Nucleus accumbens (tissue), 56 donors: ENCODE measurements around the gene CPAMD8.
"Not testable (repeated sequence)": the region's sequence is repeated elsewhere in the genome, so short reads cannot be mapped to it uniquely, and the experiment has no call there.

ENCODE experiments used
- DNase-seq, 56 donors: peaks; one replicate each; lab custom pipeline; 2025; lab: John Stamatoyannopoulos, UW

Gene CPAMD8

GRCh38 chr19:16880884-16881554 lies 145.6 kb downstream of the CPAMD8 start:
- no peak for DNase-seq

DNA sequence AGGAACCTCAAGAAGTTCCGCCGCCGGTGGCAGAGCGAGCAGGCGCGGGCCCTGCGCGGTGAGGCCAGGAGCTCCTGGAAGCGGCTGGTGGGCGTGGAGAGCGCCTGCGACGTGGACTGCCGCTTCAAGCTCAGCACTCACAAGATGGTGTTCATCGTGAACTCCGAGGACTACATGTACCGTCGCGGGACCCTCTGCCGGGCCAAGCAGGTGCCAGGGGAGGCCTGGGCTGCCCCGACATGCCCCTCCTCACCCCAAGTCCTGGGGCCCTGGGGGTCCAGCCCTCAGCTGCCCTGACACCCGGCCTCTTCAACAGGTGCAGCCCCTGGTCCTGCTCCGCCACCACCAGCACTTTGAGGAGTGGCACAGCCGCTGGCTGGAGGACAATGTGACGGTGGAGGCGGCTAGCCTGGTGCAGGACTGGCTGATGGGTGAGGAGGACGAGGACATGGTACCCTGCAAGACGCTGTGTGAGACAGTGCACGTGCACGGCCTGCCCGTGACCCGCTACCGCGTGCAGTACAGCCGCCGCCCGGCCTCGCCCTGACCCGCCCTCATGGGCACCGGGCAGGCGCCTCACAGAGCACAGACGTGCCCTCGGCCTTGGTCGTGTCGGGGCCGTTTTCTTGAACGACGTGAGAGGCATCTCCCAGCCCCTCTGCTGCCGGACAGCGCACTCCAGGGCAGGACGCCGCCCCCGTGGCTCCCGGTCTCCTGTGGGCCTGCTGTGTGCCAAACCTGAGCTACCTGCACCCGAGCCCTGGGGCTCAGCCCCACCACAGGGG lies 148.2 kb downstream of the CPAMD8 start:
- DNase-seq: no peak

- no peak for DNase-seq
These were observed 149.0 kb downstream of the CPAMD8 start for GRCh38 chr19:16877581-16877980.

GRCh38 chr19:16876904-16877361 lies 149.7 kb downstream of the CPAMD8 start:
- no peak for DNase-seq

GRCh38 chr19:16875584-16876555 lies 150.7 kb downstream of the CPAMD8 start:
- DNase-seq: no peak

DNA sequence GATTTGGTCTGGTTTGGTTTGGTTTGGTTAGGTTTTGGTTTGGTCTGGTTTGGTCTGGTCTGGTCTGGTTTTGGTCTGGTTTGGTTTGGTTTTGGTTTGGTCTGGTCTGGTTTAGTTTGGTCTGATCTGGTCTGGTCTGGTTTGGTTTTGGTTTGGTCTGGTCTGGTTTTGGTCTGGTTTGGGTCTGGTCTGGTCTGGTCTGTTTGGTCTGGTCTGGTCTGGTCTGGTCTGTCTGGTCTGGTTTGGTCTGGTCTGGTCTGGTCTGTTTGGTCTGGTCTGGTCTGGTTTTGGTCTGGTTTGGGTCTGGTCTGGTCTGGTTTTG lies 151.7 kb downstream of the CPAMD8 start:
- not testable (repeated sequence) for DNase-seq

DNA sequence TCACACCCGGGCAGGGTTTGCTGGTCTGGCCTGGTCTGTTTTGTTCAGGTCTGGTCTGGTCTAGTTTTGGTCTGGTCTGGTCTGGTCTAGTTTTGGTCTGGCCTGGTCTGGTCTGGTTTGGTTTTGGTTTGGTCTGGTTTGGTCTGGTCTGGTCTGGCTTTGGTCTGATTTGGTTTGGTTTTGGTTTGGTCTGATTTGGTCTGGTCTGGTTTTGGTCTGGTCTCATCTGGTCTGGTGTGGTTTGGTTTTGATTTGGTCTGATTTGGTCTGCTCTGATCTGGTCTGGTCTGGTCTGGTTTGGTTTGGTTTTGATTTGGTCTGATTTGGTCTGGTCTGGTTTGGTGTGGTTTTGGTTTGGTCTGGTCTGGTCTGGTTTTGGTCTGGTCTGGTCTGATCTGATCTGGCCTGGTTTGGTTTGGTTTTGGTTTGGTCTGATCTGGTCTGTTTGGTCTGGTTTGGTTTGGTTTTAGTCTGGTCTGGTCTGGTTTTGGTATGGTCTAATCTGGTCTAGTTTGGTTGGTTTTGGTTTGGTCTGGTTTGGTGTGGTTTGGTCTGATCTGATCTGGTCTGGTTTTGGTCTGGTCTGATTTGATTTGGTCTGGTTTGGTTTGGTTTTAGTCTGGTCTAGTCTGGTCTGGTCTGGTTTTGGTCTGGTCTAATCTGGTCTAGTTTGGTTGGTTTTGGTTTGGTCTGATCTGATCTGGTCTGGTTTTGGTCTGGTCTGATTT lies 152.2 kb downstream of the CPAMD8 start:
- DNase-seq: no peak

- no peak for DNase-seq
These were observed 153.0 kb downstream of the CPAMD8 start for GRCh38 chr19:16873594-16873993.

DNA sequence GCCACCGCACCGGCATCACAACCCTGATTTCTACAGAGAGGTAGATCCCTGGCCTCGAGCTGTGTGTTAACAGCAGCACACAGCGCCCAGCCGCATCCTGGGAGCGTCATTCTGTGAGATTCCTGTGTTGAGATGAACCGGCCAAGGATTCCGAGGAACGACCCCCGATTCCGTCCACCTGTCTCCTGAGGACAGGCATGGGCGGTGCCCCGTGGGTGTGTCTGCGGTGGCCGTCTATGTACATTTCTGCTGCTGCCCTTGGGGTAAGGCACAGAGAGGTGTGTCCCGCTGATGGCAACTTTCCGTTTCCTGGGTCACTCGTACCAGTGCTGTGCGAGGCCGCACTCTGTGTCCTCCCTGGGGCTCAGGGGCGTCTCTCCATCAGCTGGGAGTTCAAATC lies 153.9 kb downstream of the CPAMD8 start:
- DNase-seq: no peak

DNA sequence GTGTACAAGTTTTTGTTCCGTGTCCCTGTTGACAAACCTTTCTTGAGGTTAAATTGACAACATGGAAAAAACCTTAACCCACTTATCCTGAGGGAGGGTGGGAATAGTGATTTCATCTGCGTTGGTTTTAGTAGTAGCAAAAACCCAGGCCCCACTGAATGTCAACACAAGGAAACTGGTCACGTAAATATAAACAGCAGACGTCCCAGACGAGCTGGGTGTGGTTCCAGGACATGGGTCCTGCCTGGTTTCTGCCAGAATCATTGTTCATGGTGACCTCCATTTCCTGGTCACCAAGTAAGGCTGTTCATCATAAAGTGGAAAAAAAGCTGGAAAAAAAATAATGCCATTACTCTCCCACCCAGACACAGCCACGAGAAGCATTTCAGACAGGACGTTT lies 154.7 kb downstream of the CPAMD8 start:
- no peak for DNase-seq

DNA sequence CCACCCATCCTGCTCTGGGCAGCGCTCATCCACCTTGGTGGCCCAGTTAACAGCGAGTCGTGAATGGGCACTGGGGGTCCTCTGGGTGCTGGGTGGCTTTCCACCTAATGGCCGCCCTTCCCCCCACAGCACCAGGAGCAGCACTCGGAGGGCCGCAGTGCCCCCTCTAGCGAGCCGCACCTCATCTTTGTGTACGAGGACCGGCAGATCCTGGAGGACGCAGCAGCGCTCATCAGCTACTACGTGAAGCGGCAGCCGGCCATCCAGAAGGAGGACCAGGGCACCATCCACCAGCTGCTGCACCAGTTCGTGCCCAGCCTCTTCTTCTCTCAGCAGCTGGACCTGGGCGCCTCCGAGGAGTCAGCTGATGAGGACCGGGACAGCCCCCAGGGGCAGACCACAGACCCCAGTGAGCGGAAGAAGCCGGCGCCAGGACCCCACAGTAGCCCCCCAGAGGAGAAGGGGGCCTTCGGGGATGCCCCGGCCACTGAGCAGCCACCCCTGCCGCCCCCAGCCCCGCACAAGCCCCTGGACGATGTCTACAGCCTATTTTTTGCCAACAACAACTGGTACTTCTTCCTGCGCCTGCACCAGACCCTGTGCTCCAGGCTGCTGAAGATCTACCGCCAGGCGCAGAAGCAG lies 157.2 kb downstream of the CPAMD8 start:
- DNase-seq: no peak

DNA sequence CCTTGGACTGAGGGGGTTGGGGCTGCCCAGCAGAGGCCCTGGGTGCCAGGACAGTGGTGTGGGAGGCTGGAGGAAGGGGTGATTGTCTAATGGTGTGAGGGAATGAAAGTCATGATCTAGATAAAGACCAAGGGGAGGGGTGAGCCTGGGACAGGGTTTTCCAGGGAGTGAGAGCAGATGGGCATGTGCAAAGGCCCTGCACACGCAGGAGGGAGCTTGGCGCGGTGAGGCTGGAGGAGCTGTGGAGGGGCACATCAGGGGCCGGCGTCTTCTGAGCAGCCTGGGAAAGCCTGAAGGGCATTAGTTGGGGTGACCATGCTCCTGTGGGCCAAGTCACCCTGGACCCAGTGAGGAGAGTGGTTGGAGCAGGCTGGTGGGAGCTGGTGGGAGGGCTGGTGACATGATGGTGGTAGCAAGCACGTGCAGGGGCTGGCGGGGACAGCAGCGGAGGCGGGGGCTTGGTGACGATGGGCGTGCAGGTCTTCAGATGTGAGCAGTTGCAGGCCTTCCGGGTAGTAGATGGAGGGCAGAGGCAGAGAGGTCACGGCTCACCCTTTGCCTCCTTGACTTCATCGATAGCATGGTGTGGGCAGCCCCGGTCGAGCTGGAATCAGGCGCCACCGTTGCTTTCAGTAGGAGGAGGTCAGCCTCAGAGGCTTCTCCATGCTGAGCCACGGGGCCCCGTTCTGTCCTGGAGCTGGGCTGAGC lies 158.0 kb downstream of the CPAMD8 start:
- DNase-seq: no peak

DNA sequence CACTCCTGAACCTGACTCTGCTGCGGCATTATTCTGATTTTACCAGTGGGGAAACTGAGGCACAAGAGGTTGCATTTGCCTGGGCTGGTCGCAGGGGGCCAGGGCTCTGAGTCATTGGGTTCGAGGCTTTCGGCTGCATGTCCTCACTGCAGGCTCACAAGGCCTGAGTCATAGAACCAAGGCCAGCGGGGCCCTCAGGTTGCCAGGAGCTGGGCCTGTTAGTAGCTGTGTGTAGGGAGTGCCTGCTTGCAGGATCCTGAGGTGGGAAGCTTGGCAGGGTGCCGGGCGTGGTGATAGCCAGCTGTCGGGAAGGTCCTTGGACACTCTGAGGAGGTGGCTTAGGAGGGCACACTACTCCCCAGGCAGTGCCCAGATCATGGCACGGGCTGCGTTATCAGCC lies 159.4 kb downstream of the CPAMD8 start:
- DNase-seq: no peak

GRCh38 chr19:16862826-16863415 lies 163.7 kb downstream of the CPAMD8 start:
- no peak for DNase-seq

- no peak for DNase-seq
These were observed 164.8 kb downstream of the CPAMD8 start for GRCh38 chr19:16861834-16862233.

DNA sequence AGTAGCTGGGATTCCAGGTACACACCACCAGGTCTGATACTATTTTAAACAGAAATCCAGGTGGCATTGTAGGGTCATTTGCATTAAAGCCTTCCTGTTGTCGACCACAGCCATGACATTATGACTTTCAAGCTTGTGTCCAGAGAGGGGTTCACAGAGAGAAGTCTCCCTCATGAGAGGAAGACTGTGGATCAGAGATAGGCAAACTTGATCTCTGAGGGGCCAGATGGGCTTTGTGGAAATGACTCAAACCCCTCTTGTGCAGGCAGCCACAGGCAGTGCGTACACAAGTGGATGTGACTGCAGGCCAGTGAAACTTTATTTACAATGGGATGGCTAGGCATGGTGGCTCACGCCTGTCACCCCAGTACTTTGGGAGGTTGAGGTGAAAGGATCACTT lies 165.6 kb downstream of the CPAMD8 start:
- no peak for DNase-seq

GRCh38 chr19:16860118-16860517 lies 166.5 kb downstream of the CPAMD8 start:
- DNase-seq: no peak

- DNase-seq: no peak
These were observed 167.0 kb downstream of the CPAMD8 start for GRCh38 chr19:16859626-16860025.

DNA sequence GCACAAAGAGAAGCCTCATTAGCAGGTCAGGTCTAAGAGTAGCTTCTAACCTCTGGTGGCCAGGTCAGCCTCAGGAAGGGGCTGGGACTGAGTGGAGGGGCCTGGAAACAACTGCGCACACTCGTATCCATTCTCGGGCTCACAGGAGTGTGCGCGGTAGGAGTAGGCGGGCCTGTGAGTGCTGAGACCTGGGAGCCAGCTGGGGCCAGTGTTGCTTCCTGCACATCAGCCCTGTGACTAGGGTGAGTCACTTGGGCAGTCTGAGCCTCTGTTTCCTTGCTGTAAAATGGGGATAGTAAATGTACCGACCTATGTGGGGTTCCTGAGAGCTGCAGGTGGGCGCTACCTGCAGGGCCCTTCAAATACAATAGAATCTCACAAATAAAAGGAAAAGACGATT lies 170.5 kb downstream of the CPAMD8 start:
- DNase-seq: no peak
